Adrenal gland (tissue), 12 donors: ENCODE data around the gene RAD51B. TPM values are rescaled to one million over a fixed set of nuclear protein-coding genes. Genes with fewer than 3 reads are reported as not detected.
A peak's percentile ranks its signal among the peaks of the same experiment; 100 is the strongest.

Experiments used
- DNase-seq, 7 donors: peaks; one replicate each; pipeline ENCODE4 v3.0.0-alpha.2; 2019 to 2020
- H3K27ac ChIP-seq, 5 donors: fragments of 200-600 bp; sonication (generic) in 4 of 5; 1 replicate in 3 of 5; 2 replicates in 2 of 5; pipeline versions ENCODE4 v1.5.1 to v1.8.0; 2016 to 2020; ENCODE audit warnings: mild to moderate bottlenecking in 1 of 5
- H3K27me3 ChIP-seq: fragments of 200-600 bp; 2 replicates; pipeline ENCODE4 v1.8.0; 2021
- H3K36me3 ChIP-seq, 2 donors: fragments of 200-600 bp; replicated peaks in 1 of 2; 1 replicate in 1 of 2; 2 replicates in 1 of 2; pipeline versions ENCODE4 v1.5.1 to v1.8.0; 2018 to 2022
- H3K4me1 ChIP-seq, 2 donors: fragments of 200-600 bp; replicated peaks in 1 of 2; 1 replicate in 1 of 2; 2 replicates in 1 of 2; pipeline versions ENCODE4 v1.5.1 to v1.8.0; 2018 to 2021
- H3K4me3 ChIP-seq, 4 donors: fragments of 200-600 bp; sonication (generic) in 3 of 4; one replicate each; pipeline ENCODE4 v1.5.1; 2016 to 2018
- H3K9me3 ChIP-seq, 3 donors: fragments of 200-600 bp; sonication (generic) in 1 of 3; replicated peaks in 1 of 3; 1 replicate in 2 of 3; 2 replicates in 1 of 3; pipeline versions ENCODE4 v1.5.1 to v1.8.0; 2016 to 2021
- CTCF ChIP-seq, 6 experiments: fragments of 450-650 bp in 4 of 6; fragments of 200-600 bp in 2 of 6; sonication (generic) in 1 of 6; IDR thresholded peaks; 1 replicate in 5 of 6; 2 replicates in 1 of 6; pipeline versions ENCODE4 v1.5.1 to v1.8.0; 2016 to 2021; ENCODE audit warnings: antibody characterized with exemption in 6 of 6, mild to moderate bottlenecking in 2 of 6, moderate library complexity in 1 of 6
- POLR2A ChIP-seq, 2 donors: fragments of 450-650 bp; IDR thresholded peaks; one replicate each; pipeline ENCODE4 v1.6.1; 2017; ENCODE audit warnings: antibody characterized with exemption in 2 of 2, mild to moderate bottlenecking in 2 of 2, moderate library complexity in 1 of 2
- WGBS, 4 donors: extraction: QIAGEN DNeasy Blood & Tissue Kit in 2 of 4; methylation state at CpG; one replicate each; pipeline versions ENCODE4 v1.1.5 to v1.1.7; 2013 to 2017; 5-methylcytosine and 5-hydroxymethylcytosine counted together
- intact Hi-C, 2 donors: fragments of 100-400 bp; cut with DNase I; formaldehyde crosslinking; loops; one replicate each; pipeline versions ENCODE4 v1.14.1 to v1.15.0; 2022 to 2023
- polyA plus RNA-seq, 3 donors: library from polyadenylated mRNA; stranded (reverse); fragments of 200-250 nt in 2 of 3; fragments of 350-450 nt in 1 of 3; fragmentation: Illumina TruSeq in 1 of 3; extraction: RNeasy Lipid Tissue Mini Kit (QIAGEN cat#74804) in 1 of 3; gene quantifications; one replicate each; pipeline ENCODE4 v1.2.3, GENCODE V29; 2013 to 2014
- total RNA-seq, 9 donors: library from RNA; depleted of rRNA in 4 of 9; stranded (reverse); fragments of >200 nt in 4 of 9; fragments of 120-200 nt in 1 of 9; fragmentation: NEBNext Ultra II Directional in 1 of 9; extraction: Animal tissue kit (Norgen Biotek cat#: 25700) in 1 of 9; gene quantifications; one replicate each; pipeline versions ENCODE4 v1.1.0 to v1.2.4, GENCODE V29; 2013 to 2023
- donor health status: healthy with polysubstance abuse.
- donor health status: Bipolar disorder and iron deficiency.
- donor health status: DM: yes; HTN: yes; CAD: no.
- donor health status: DM: no; HTN: no; CAD: no.
- donor health status: DM: no; HTN: no; CAD: no.
- donor health status: DM: yes; HTN: yes; CAD: no.

RAD51B gene
- total and polyA plus RNA-seq, 12 donors, result 2.3 to 24.6 (median 12.4) TPM

- peaks cover 14 to 15% of the 10 kb centered on the region in 2 donors for H3K4me1 ChIP-seq
- no peak overlapping the region for H3K4me3 ChIP-seq
- H3K9me3 ChIP-seq, result no peaks in the 10 kb centered on the region
- no peak for TF ChIP-seq POLR2A (IDR thresholded peaks at IDR 0.05)
- no peak for TF ChIP-seq CTCF (IDR thresholded peaks at IDR 0.05)
- WGBS, 4 donors, result 86 to 95% (median 93%) methylated on average over 4 of the region's 4 CpGs
- H3K27me3 ChIP-seq, result no peaks in the 10 kb centered on the region
- no peaks in the 10 kb centered on the region for H3K36me3 ChIP-seq
- H3K27ac ChIP-seq, result no peak overlapping the region
- intact Hi-C loops, result no loop called here
- DNase-seq, result no peak
These were observed 632.3 kb downstream of the RAD51B start for GRCh38 chr14:68451696-68452373.

GRCh38 chr14:68458253-68458652, 638.7 kb downstream of the RAD51B start:
- Histone ChIP-seq H3K9me3 (no peaks in the 10 kb centered on the region), H3K27me3 (no peaks in the 10 kb centered on the region), H3K36me3 (no peaks in the 10 kb centered on the region), H3K4me3 (no peak overlapping the region), H3K4me1 (peaks cover 10 to 15% of the 10 kb centered on the region in 2 donors), H3K27ac (peak overlapping the region in 2 of 5 donors; percentile 8 to 64)
- TF ChIP-seq POLR2A (IDR thresholded peaks at IDR 0.05), result no peak
- no peak for TF ChIP-seq CTCF (IDR thresholded peaks at IDR 0.05)
- intact Hi-C loops, result no loop called here
- no peak for DNase-seq
- 0 to 72% (median 34%) methylated on average over 1 of the region's 1 CpG for WGBS, 4 donors

- Histone ChIP-seq H3K9me3 (no peaks in the 10 kb centered on the region), H3K27ac (peak overlapping the region in 4 of 5 donors; percentile 19 to 77 (median 49)), H3K4me1 (peaks cover 14 to 16% of the 10 kb centered on the region in 2 donors), H3K4me3 (no peak overlapping the region), H3K36me3 (no peaks in the 10 kb centered on the region), H3K27me3 (no peaks in the 10 kb centered on the region)
- WGBS, 4 donors, result 44 to 64% (median 60%) methylated on average over 4 to 5 of the region's 5 CpGs
- intact Hi-C loops, result no loop called here
- peak; percentile 50 to 86 (median 68) for DNase-seq
- no peak for TF ChIP-seq POLR2A (IDR thresholded peaks at IDR 0.05)
- TF ChIP-seq CTCF (IDR thresholded peaks at IDR 0.05), result no peak
These were observed 639.4 kb downstream of the RAD51B start for GRCh38 chr14:68458840-68459469.

- Histone ChIP-seq H3K9me3 (no peaks in the 10 kb centered on the region), H3K27me3 (no peaks in the 10 kb centered on the region), H3K4me3 (no peak overlapping the region), H3K4me1 (peaks cover 20 to 23% of the 10 kb centered on the region in 2 donors), H3K27ac (peak overlapping the region in 4 of 5 donors; percentile 19 to 77 (median 49)), H3K36me3 (no peaks in the 10 kb centered on the region)
- DNase-seq, result no peak
- intact Hi-C loops, result no loop called here
- WGBS, 4 donors, result 62 to 73% (median 65%) methylated on average over 5 of the region's 5 CpGs
- no peak for TF ChIP-seq POLR2A (IDR thresholded peaks at IDR 0.05)
- TF ChIP-seq CTCF (IDR thresholded peaks at IDR 0.05), result no peak
These were observed 640.0 kb downstream of the RAD51B start for GRCh38 chr14:68459480-68460136.
